ENCODE results near the gene ACVR2A.

ACVR2A gene

GRCh38 chr2:147913701-147914480 is 69.1 kb downstream of the ACVR2A start:
- no peak overlapping the region for H3K4me3 ChIP-seq (replicated peaks; ENCODE audit: low read depth, low read length)
- TF ChIP-seq CTCF (IDR thresholded peaks at IDR 0.05; ENCODE audit: low read depth, low read length, missing control alignments) = no peak
- no peak for DNase-seq (ENCODE audit: extremely low read depth, low read depth)

GRCh38 chr2:147916067-147916466 is 71.2 kb downstream of the ACVR2A start:
- H3K4me3 ChIP-seq (replicated peaks; ENCODE audit: low read depth, low read length) = no peak overlapping the region
- no peak for DNase-seq (ENCODE audit: extremely low read depth, low read depth)
- TF ChIP-seq CTCF (IDR thresholded peaks at IDR 0.05; ENCODE audit: low read depth, low read length, missing control alignments) = no peak

- no peak for TF ChIP-seq CTCF (IDR thresholded peaks at IDR 0.05; ENCODE audit: low read depth, low read length, missing control alignments)
- no peak for DNase-seq (ENCODE audit: extremely low read depth, low read depth)
- no peak overlapping the region for H3K4me3 ChIP-seq (replicated peaks; ENCODE audit: low read depth, low read length)
These were observed 71.9 kb downstream of the ACVR2A start for GRCh38 chr2:147916723-147917122.

GRCh38 chr2:147917161-147917560 is 72.3 kb downstream of the ACVR2A start:
- no peak for TF ChIP-seq CTCF (IDR thresholded peaks at IDR 0.05; ENCODE audit: low read depth, low read length, missing control alignments)

GRCh38 chr2:147923846-147924245 is 79.0 kb downstream of the ACVR2A start:
- H3K4me3 ChIP-seq (replicated peaks; ENCODE audit: low read depth, low read length) = no peak overlapping the region
- no peak for TF ChIP-seq CTCF (IDR thresholded peaks at IDR 0.05; ENCODE audit: low read depth, low read length, missing control alignments)
- DNase-seq (ENCODE audit: extremely low read depth, low read depth) = no peak

More at GRCh38 chr2:147917161-147917560, 72.3 kb downstream of the ACVR2A start:
- no peak overlapping the region for H3K4me3 ChIP-seq (replicated peaks; ENCODE audit: low read depth, low read length)
- no peak for DNase-seq (ENCODE audit: extremely low read depth, low read depth)

GRCh38 chr2:147924647-147925046 is 79.8 kb downstream of the ACVR2A start:
- H3K4me3 ChIP-seq (replicated peaks; ENCODE audit: low read depth, low read length) = no peak overlapping the region
- no peak for DNase-seq (ENCODE audit: extremely low read depth, low read depth)
- no peak for TF ChIP-seq CTCF (IDR thresholded peaks at IDR 0.05; ENCODE audit: low read depth, low read length, missing control alignments)
